Measurements from ENCODE around the gene POU2AF1.

DNA sequence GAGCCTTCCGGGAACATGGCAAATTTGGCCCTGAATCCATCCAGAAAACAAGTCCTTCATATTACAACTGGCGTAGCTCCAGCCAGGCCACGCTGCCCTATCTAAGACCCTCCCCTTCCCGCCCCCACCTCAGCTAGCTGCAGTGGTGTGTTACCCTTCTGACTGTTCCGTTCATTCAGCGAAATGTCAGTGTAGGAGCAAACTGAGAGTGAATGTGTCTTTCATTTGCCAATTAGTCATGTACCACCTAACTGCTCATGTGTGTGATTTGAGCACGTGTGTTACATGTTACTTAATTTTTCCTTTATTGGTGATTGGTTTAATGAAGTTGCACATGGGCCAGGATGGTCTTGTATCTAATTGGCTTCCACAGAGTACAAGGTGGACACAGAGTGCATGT, 34.8 kb upstream of the POU2AF1 start:
- TF ChIP-seq, protein P1, sequence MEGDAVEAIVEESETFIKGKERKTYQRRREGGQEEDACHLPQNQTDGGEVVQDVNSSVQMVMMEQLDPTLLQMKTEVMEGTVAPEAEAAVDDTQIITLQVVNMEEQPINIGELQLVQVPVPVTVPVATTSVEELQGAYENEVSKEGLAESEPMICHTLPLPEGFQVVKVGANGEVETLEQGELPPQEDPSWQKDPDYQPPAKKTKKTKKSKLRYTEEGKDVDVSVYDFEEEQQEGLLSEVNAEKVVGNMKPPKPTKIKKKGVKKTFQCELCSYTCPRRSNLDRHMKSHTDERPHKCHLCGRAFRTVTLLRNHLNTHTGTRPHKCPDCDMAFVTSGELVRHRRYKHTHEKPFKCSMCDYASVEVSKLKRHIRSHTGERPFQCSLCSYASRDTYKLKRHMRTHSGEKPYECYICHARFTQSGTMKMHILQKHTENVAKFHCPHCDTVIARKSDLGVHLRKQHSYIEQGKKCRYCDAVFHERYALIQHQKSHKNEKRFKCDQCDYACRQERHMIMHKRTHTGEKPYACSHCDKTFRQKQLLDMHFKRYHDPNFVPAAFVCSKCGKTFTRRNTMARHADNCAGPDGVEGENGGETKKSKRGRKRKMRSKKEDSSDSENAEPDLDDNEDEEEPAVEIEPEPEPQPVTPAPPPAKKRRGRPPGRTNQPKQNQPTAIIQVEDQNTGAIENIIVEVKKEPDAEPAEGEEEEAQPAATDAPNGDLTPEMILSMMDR (IDR thresholded peaks at IDR 0.05), result no peak
- TF ChIP-seq ZFX (IDR thresholded peaks at IDR 0.05; ENCODE audit: borderline replicate concordance), result no peak
